Activated CD4-positive, alpha-beta T cell treated with anti-CD3 and anti-CD28 coated beads, Interleukin-2, amount 50 U/mL, for 48 hours (primary cell): ENCODE results near the gene GOLGA6L10.
"Not testable (repeated sequence)": the region's sequence is repeated elsewhere in the genome, so short reads cannot be mapped to it uniquely, and the experiment has no call there.

Experiments used
- DNase-seq, 2 experiments: peaks; one replicate each; pipeline ENCODE4 v3.0.0-alpha.2; 2020

The GOLGA6L10 gene

GRCh38 chr15:82349375-82349774 lies at the start of gene GOLGA6L10:
TSS of gene GOLGA6L10 (minus strand) at chr15:82349475. CDS start at chr15:82349375, 100 bp downstream.
- DNase-seq, result not testable (repeated sequence)

- no peak for DNase-seq
Observed at GRCh38 chr15:82398785-82399184, 49.5 kb upstream of the GOLGA6L10 start.

- no peak for DNase-seq
Observed at GRCh38 chr15:82397817-82398216, 48.5 kb upstream of the GOLGA6L10 start.

- DNase-seq, result not testable (repeated sequence)
Observed at GRCh38 chr15:82395788-82396187, 46.5 kb upstream of the GOLGA6L10 start.

GRCh38 chr15:82393671-82394070 lies 44.4 kb upstream of the GOLGA6L10 start:
- DNase-seq, result no peak

- not testable (repeated sequence) for DNase-seq
Observed at GRCh38 chr15:82392077-82392476, 42.8 kb upstream of the GOLGA6L10 start.

GRCh38 chr15:82390152-82390551 lies 40.9 kb upstream of the GOLGA6L10 start:
- DNase-seq, result not testable (repeated sequence)

- DNase-seq, result not testable (repeated sequence)
Observed at GRCh38 chr15:82387209-82387608, 37.9 kb upstream of the GOLGA6L10 start.

- not testable (repeated sequence) for DNase-seq
Observed at GRCh38 chr15:82381330-82381955, 32.2 kb upstream of the GOLGA6L10 start.

GRCh38 chr15:82379552-82379951 lies 30.3 kb upstream of the GOLGA6L10 start:
- DNase-seq, result not testable (repeated sequence)

GRCh38 chr15:82373661-82374060 lies 24.4 kb upstream of the GOLGA6L10 start:
- not testable (repeated sequence) for DNase-seq

GRCh38 chr15:82371656-82372055 lies 22.4 kb upstream of the GOLGA6L10 start:
- DNase-seq, result no peak

GRCh38 chr15:82367790-82368189 lies 18.5 kb upstream of the GOLGA6L10 start:
- not testable (repeated sequence) for DNase-seq

GRCh38 chr15:82365692-82366323 lies 16.5 kb upstream of the GOLGA6L10 start:
- peak; percentile 23 to 44 for DNase-seq

- DNase-seq, result not testable (repeated sequence)
Observed at GRCh38 chr15:82364548-82364947, 15.3 kb upstream of the GOLGA6L10 start.

- DNase-seq, result not testable (repeated sequence)
Observed at GRCh38 chr15:82362790-82363189, 13.5 kb upstream of the GOLGA6L10 start.

GRCh38 chr15:82360618-82361017 lies 11.3 kb upstream of the GOLGA6L10 start:
- not testable (repeated sequence) for DNase-seq

GRCh38 chr15:82355055-82355454 lies 5.8 kb upstream of the GOLGA6L10 start:
- not testable (repeated sequence) for DNase-seq

GRCh38 chr15:82354546-82354945 lies 5.3 kb upstream of the GOLGA6L10 start:
- DNase-seq, result not testable (repeated sequence)

- not testable (repeated sequence) for DNase-seq
Observed at GRCh38 chr15:82347645-82348044, 1.6 kb downstream of the GOLGA6L10 start.

GRCh38 chr15:82345176-82345575 lies 4.1 kb downstream of the GOLGA6L10 start:
- not testable (repeated sequence) for DNase-seq

GRCh38 chr15:82344421-82344820 lies 4.9 kb downstream of the GOLGA6L10 start:
- not testable (repeated sequence) for DNase-seq

GRCh38 chr15:82343851-82344250 lies 5.4 kb downstream of the GOLGA6L10 start:
- DNase-seq, result not testable (repeated sequence)

GRCh38 chr15:82342632-82343374 lies 6.5 kb downstream of the GOLGA6L10 start:
- DNase-seq, result peak; percentile 22 to 23
